A549 (cell line): Measurements from ENCODE around the gene MAP3K1. TPM values are rescaled to one million over a fixed set of nuclear protein-coding genes. Genes with fewer than 3 reads are reported as not detected.

Source experiments
- ATAC-seq, 2 experiments: fragments of 200-7000 bp in 1 of 2; fragments of >200 bp in 1 of 2; cut with Nextera tagmentation in 1 of 2; cut with Tn5 transposase in 1 of 2; 3 replicates each; pipeline versions ENCODE4 v1.8.0 to v1.9.1; 2018 to 2020; ENCODE audit warnings: mild to moderate bottlenecking in 1 of 2, moderate library complexity in 1 of 2
- CTCF ChIA-PET: fragments of 300-600 bp; sonication (Branson Sonifier 250); formaldehyde crosslinking; extraction: SDS; loops from one replicate; lab custom pipeline; 2021; ENCODE audit warnings: antibody characterized with exemption, inconsistent platforms; lab: Yijun Ruan, JAX
- POLR2A ChIA-PET: fragments of 350-600 bp; formaldehyde crosslinking; extraction: SDS; loops from one replicate; lab custom pipeline; 2021; ENCODE audit warnings: antibody characterized with exemption, inconsistent platforms; lab: Yijun Ruan, JAX
- DNase-seq, 2 experiments: peaks; one replicate each; pipeline versions ENCODE4 v3.0.0 to v3.0.0-alpha.2; 2011 to 2016; ENCODE audit warnings: low read depth in 1 of 2, low spot score in 1 of 2
- FAIRE-seq: peaks from 2 replicates; lab custom pipeline; 2011; peaks lifted over from hg19 to GRCh38; lab: Jason Lieb, UNC
- H3K27ac ChIP-seq, 2 experiments: fragments of >200 bp; sonication (Bioruptor Twin); formaldehyde crosslinking; 3 replicates each; pipeline ENCODE4 v1.5.1; 2016 to 2017
- H3K4me1 ChIP-seq: fragments of >200 bp; sonication (Bioruptor Twin); formaldehyde crosslinking; 3 replicates; pipeline ENCODE4 v1.6.1; 2016
- H3K4me2 ChIP-seq: fragments of >200 bp; sonication (Bioruptor Twin); formaldehyde crosslinking; 3 replicates; pipeline ENCODE4 v1.6.1; 2016
- H3K4me3 ChIP-seq: fragments of >200 bp; sonication (Bioruptor Twin); formaldehyde crosslinking; 3 replicates; pipeline ENCODE4 v1.5.1; 2016
- H3K9me3 ChIP-seq: fragments of >200 bp; sonication (Bioruptor Twin); formaldehyde crosslinking; 3 replicates; pipeline ENCODE4 v1.6.1; 2016
- BCL3 ChIP-seq: fragments of >200 bp; sonication (Bioruptor Twin); formaldehyde crosslinking; IDR thresholded peaks from 3 replicates; pipeline ENCODE4 v1.6.1; 2016
- CEBPB ChIP-seq, 2 experiments: fragments of >200 bp in 1 of 2; sonication (Bioruptor Twin) in 1 of 2; formaldehyde crosslinking in 1 of 2; IDR thresholded peaks; 2 replicates each; pipeline ENCODE4 v1.6.1; 2012 to 2016
- CHD2 ChIP-seq: fragments of 150-350 bp; IDR thresholded peaks from 2 replicates; pipeline ENCODE4 v1.6.1; 2014; ENCODE audit warnings: low read length; ENCODE audit not compliant: partially characterized antibody
- FOSB ChIP-seq: fragments of 250-450 bp; sonication (Bioruptor Pico); IDR thresholded peaks from 2 replicates; pipeline ENCODE4 v1.5.0; 2020; ENCODE audit warnings: mild to moderate bottlenecking, moderate library complexity
- FOXS1 ChIP-seq: fragments of 250-450 bp; sonication (Bioruptor Pico); IDR thresholded peaks from 2 replicates; pipeline ENCODE4 v1.5.0; 2020; ENCODE audit warnings: mild to moderate bottlenecking, moderate library complexity
- HES2 ChIP-seq: fragments of >200 bp; sonication (Bioruptor Twin); formaldehyde crosslinking; IDR thresholded peaks from 2 replicates; pipeline ENCODE4 v1.6.1; 2016
- HMGXB4 ChIP-seq: fragments of 250-450 bp; sonication (Bioruptor Pico); IDR thresholded peaks from 2 replicates; pipeline ENCODE4 v1.5.0; 2021; ENCODE audit warnings: mild to moderate bottlenecking, moderate library complexity, borderline replicate concordance
- HOXB13 ChIP-seq: fragments of 250-450 bp; sonication (Bioruptor Pico); IDR thresholded peaks from 2 replicates; pipeline ENCODE4 v1.5.0; 2020; ENCODE audit warnings: low read depth, mild to moderate bottlenecking, moderate library complexity
- HOXB5 ChIP-seq: fragments of 250-450 bp; sonication (Bioruptor Pico); IDR thresholded peaks from 2 replicates; pipeline ENCODE4 v1.5.0; 2020; ENCODE audit warnings: mild to moderate bottlenecking, moderate library complexity
- JUN ChIP-seq, 2 experiments: fragments of >200 bp; sonication (Bioruptor Twin); formaldehyde crosslinking; IDR thresholded peaks; 2 replicates in 1 of 2; 3 replicates in 1 of 2; pipeline ENCODE4 v1.6.1; 2016 to 2017
- MAZ ChIP-seq: fragments of 150-350 bp; IDR thresholded peaks from 2 replicates; pipeline ENCODE4 v1.6.1; 2014; ENCODE audit warnings: antibody characterized with exemption, low read depth, low read length, borderline replicate concordance
- MYC ChIP-seq: IDR thresholded peaks from 2 replicates; pipeline ENCODE4 v1.6.1; 2012; ENCODE audit warnings: mild to moderate bottlenecking, inconsistent platforms, low read length, improper control_type of control experiment, borderline replicate concordance
- NFE2L2 ChIP-seq: fragments of 150-350 bp; conservative IDR thresholded peaks from 2 replicates; pipeline ENCODE4 v1.6.1; 2014; ENCODE audit warnings: low read length
- NPAS2 ChIP-seq: fragments of 250-450 bp; sonication (Bioruptor Pico); IDR thresholded peaks from 2 replicates; pipeline ENCODE4 v1.8.0; 2022; ENCODE audit warnings: mild to moderate bottlenecking, moderate library complexity, borderline replicate concordance
- NR3C1 ChIP-seq: fragments of >200 bp; sonication (Bioruptor Twin); formaldehyde crosslinking; IDR thresholded peaks from 3 replicates; pipeline ENCODE4 v1.6.1; 2017
- PBX3 ChIP-seq: IDR thresholded peaks from 2 replicates; pipeline ENCODE4 v1.6.1; 2012
- POLR2AphosphoS2 ChIP-seq: conservative IDR thresholded peaks from 2 replicates; pipeline ENCODE4 v1.6.1; 2012; ENCODE audit warnings: low read length, improper control_type of control experiment, inconsistent platforms
- RARB ChIP-seq: fragments of 250-450 bp; sonication (Bioruptor Pico); IDR thresholded peaks from 2 replicates; pipeline ENCODE4 v1.8.0; 2021; ENCODE audit warnings: mild to moderate bottlenecking, moderate library complexity
- SREBF2 ChIP-seq: fragments of 450-650 bp; IDR thresholded peaks from 2 replicates; pipeline ENCODE4 v1.6.1; 2014; ENCODE audit warnings: mild to moderate bottlenecking, moderate library complexity
- TFCP2L1 ChIP-seq: fragments of 250-450 bp; sonication (Bioruptor Pico); IDR thresholded peaks from 2 replicates; pipeline ENCODE4 v1.5.0; 2021; ENCODE audit warnings: mild to moderate bottlenecking
- USF2 ChIP-seq: fragments of 450-650 bp; IDR thresholded peaks from 2 replicates; pipeline ENCODE4 v1.6.1; 2014; ENCODE audit warnings: antibody characterized with exemption
- ZFP36 ChIP-seq: fragments of 450-650 bp; IDR thresholded peaks from 2 replicates; pipeline ENCODE4 v1.6.1; 2014; ENCODE audit warnings: borderline replicate concordance; ENCODE audit not compliant: partially characterized antibody
- ZSCAN20 ChIP-seq: fragments of 250-450 bp; sonication (Bioruptor Pico); IDR thresholded peaks from 2 replicates; pipeline ENCODE4 v1.8.0; 2022; ENCODE audit warnings: mild to moderate bottlenecking, moderate library complexity
- WGBS: methylation state at CpG from one replicate; pipeline ENCODE4 v1.1.6; 2017; ENCODE audit errors: missing lambda C conversion rate; 5-methylcytosine and 5-hydroxymethylcytosine counted together
- polyA plus RNA-seq, 4 experiments: library from polyadenylated mRNA; depleted of rRNA in 3 of 4; stranded (reverse); fragments of >200 nt; fragmentation: RNase III in 1 of 4; extraction: RNeasy Plus Mini Kit Qiagen cat#74134 plus additional on column Dnase treatment in 1 of 4; gene quantifications; 2 replicates in 3 of 4; 3 replicates in 1 of 4; pipeline ENCODE4 v1.2.3, GENCODE V29; 2011 to 2017

MAP3K1 gene
- polyA plus RNA-seq, 2 of the 4 experiments (the other 2 are of a cell fraction) = 1.9 to 5.1 TPM

GRCh38 chr5:56803025-56803424 lies 12.3 kb upstream of the MAP3K1 start (continued):
- no peak for TF ChIP-seq NPAS2 (CRISPR knock-in tag)
- no peak for TF ChIP-seq ZFP36

GRCh38 chr5:56803894-56804293 lies 11.5 kb upstream of the MAP3K1 start:
- no peak overlapping the region for H3K4me3 ChIP-seq
- no peak for FAIRE-seq
- no peak for TF ChIP-seq JUN (IDR thresholded peaks at IDR 0.05)
- TF ChIP-seq PBX3 = no peak
- no peak for TF ChIP-seq BCL3
- H3K4me2 ChIP-seq = no peak overlapping the region
- DNase-seq = no peak
- H3K27ac ChIP-seq = no peak overlapping the region
- H3K9me3 ChIP-seq = no peaks in the 10 kb centered on the region
- CTCF ChIA-PET = no interaction called here
- 93% methylated on average over 1 of the region's 1 CpG for WGBS
- POLR2A ChIA-PET = no interaction called here
- no peak for ATAC-seq
- no peaks in the 10 kb centered on the region for H3K4me1 ChIP-seq

GRCh38 chr5:56807679-56808078 lies 7.7 kb upstream of the MAP3K1 start:
- POLR2A ChIA-PET = no interaction called here
- TF ChIP-seq HES2 = no peak
- no peak for TF ChIP-seq NR3C1
- TF ChIP-seq RARB = no peak
- TF ChIP-seq CHD2 = no peak
- TF ChIP-seq TFCP2L1 (CRISPR knock-in tag) = no peak
- TF ChIP-seq USF2 = no peak
- TF ChIP-seq MYC = no peak
- TF ChIP-seq CEBPB (IDR thresholded peaks at IDR 0.05) = no peak
- no peak for TF ChIP-seq ZSCAN20 (CRISPR knock-in tag)
- no peak for TF ChIP-seq SREBF2
- no peak for TF ChIP-seq FOXS1 (CRISPR knock-in tag)
- no peak for TF ChIP-seq HMGXB4
- TF ChIP-seq FOSB = no peak
- Histone ChIP-seq H3K27ac (no peak overlapping the region), H3K4me2 (no peak overlapping the region), H3K9me3 (no peaks in the 10 kb centered on the region), H3K4me3 (no peak overlapping the region), H3K4me1 (peaks cover 7% of the 10 kb centered on the region; the same call in 1 of the 3 replicates)
- CTCF ChIA-PET = no interaction called here
- DNase-seq (no peak), FAIRE-seq (no peak), ATAC-seq (no peak)
- WGBS = 45% methylated on average over 5 of the region's 5 CpGs

GRCh38 chr5:56808211-56808610 lies 7.1 kb upstream of the MAP3K1 start:
- ChIA-PET POLR2A (no interaction called here), CTCF (no interaction called here)
- H3K4me2 ChIP-seq = no peak overlapping the region
- TF ChIP-seq NPAS2 (CRISPR knock-in tag) (no peak), USF2 (no peak), HOXB13 (CRISPR knock-in tag) (no peak), HOXB5 (CRISPR knock-in tag) (no peak), POLR2AphosphoS2 (no peak), NFE2L2 (no peak), MAZ (no peak), FOSB (no peak)
- ATAC-seq = no peak
- no peak overlapping the region for H3K4me3 ChIP-seq
- FAIRE-seq = no peak
- H3K9me3 ChIP-seq = no peaks in the 10 kb centered on the region
- no peak overlapping the region for H3K27ac ChIP-seq
- H3K4me1 ChIP-seq = peaks cover 7% of the 10 kb centered on the region; the same call in 1 of the 3 replicates
- 83% methylated on average over 4 of the region's 4 CpGs for WGBS
- no peak for DNase-seq
